ENCODE data around the gene MAP3K13.

GRCh38 chr3:185342459-185343174, 20.3 kb upstream of the MAP3K13 start:
- TF ChIP-seq POLR2A (IDR thresholded peaks at IDR 0.05) (no peak), EP300 (IDR thresholded peaks at IDR 0.05) (no peak)

All from ovary (tissue), 1 donor.